ENCODE measurements around the gene PLXNA3.

- TF ChIP-seq CTCF (IDR thresholded peaks at IDR 0.05) = no peak
- TF ChIP-seq POLR2A (IDR thresholded peaks at IDR 0.05) = peak in 1 of 2 donors; percentile 65
Measured at GRCh38 chrX:154481195-154481594, 23.1 kb downstream of the PLXNA3 start.

Data from adrenal gland (tissue), 5 donors.